GM13976 (cell line): ENCODE measurements around the gene PHKG1.
"Not testable (repeated sequence)": the region's sequence is repeated elsewhere in the genome, so short reads cannot be mapped to it uniquely, and the experiment has no call there.

Experiments used
- DNase-seq: peaks from one replicate; pipeline ENCODE4 v3.0.0; 2012; ENCODE audit warnings: low spot score
- CTCF ChIP-seq: IDR thresholded peaks from 2 replicates; pipeline ENCODE4 v1.5.1; 2012; ENCODE audit warnings: borderline replicate concordance, mild to moderate bottlenecking; ENCODE audit not compliant: insufficient read depth; ENCODE audit errors: extremely low read depth, missing control alignments, control extremely low read depth
- in situ Hi-C: fragments of 300-500 bp; cut with MboI; formaldehyde crosslinking; loops from one replicate; pipeline ENCODE4 v1.12.0; 2022; ENCODE audit warnings: low sequenced_read_pairs, mixed read lengths, inconsistent platforms; ENCODE audit not compliant: unreplicated experiment

The PHKG1 gene

DNA sequence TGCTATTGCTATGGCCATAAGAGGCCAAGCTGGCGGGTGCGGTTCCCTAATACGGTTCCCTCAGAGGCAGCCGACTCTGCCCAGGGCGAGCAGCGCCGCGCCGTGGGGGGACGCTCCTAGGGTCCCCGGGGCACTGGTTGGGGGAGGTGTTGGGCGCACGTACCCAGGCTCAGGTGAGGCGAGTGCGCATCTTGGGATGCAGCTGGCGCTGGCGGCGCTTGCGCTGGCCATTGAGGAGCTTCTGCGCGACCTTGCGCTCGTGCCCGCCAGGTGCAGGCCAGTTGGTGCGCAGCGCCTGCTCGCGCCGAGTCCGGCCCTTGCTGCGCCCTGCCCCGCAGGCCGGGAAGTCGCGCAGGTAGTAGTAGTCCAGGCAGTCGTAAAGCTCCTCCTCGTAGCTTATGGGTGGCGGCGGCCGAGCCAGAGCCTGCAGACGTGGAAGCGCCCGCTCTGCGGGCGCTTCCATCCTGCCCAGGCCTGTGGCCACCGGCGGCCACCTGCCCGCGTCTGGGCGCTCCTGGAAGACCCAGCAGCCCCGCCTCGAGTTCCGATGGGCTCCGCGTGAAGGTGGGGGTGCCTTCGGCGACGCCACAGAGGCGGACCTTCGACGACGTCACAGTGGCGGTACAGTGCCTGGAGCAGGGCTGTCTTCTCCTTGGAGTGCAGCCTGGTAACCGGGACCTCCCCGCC, 23.2 kb upstream of the PHKG1 start, which contains the start of gene NUPR2:
Gene NUPR2, minus strand, starts transcription at position 566 of the 687 bp plus-strand sequence. Its CDS starts 103 bp downstream, at position 463.
- no peak for DNase-seq
- no peak for TF ChIP-seq CTCF
- in situ Hi-C loops: loop anchor here (25.0 kb wide), 1 partner anchor 104 kb away; no protein-coding TSS in a partner anchor

- in situ Hi-C loops: loop anchor here (25.0 kb wide), 1 partner anchor 100 kb away; no protein-coding TSS in a partner anchor
- not testable (repeated sequence) for DNase-seq
These were observed 19.5 kb upstream of the PHKG1 start for GRCh38 chr7:56112244-56112643.

GRCh38 chr7:56110611-56111010, 17.9 kb upstream of the PHKG1 start:
- DNase-seq: no peak
- in situ Hi-C loops: loop anchor here (25.0 kb wide), 1 partner anchor 98 kb away; no protein-coding TSS in a partner anchor
- no peak for TF ChIP-seq CTCF

DNA sequence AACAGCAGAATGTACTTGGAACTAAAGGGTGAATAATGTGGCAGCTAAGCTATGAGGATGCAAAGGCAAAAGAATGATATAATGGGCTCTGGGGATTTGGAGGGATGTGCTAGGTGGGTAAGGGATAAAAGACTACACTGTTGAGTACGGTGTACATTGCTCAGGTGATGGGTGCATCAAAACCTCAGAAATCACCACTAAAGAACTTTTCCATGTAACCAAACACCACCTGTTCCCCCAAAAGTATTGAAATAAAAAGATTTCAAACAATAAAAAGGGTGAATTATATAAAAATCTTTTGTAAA, 15.2 kb upstream of the PHKG1 start:
- no peak for DNase-seq
- no peak for TF ChIP-seq CTCF
- in situ Hi-C loops: loop anchor here (25.0 kb wide), 1 partner anchor 96 kb away; no protein-coding TSS in a partner anchor

DNA sequence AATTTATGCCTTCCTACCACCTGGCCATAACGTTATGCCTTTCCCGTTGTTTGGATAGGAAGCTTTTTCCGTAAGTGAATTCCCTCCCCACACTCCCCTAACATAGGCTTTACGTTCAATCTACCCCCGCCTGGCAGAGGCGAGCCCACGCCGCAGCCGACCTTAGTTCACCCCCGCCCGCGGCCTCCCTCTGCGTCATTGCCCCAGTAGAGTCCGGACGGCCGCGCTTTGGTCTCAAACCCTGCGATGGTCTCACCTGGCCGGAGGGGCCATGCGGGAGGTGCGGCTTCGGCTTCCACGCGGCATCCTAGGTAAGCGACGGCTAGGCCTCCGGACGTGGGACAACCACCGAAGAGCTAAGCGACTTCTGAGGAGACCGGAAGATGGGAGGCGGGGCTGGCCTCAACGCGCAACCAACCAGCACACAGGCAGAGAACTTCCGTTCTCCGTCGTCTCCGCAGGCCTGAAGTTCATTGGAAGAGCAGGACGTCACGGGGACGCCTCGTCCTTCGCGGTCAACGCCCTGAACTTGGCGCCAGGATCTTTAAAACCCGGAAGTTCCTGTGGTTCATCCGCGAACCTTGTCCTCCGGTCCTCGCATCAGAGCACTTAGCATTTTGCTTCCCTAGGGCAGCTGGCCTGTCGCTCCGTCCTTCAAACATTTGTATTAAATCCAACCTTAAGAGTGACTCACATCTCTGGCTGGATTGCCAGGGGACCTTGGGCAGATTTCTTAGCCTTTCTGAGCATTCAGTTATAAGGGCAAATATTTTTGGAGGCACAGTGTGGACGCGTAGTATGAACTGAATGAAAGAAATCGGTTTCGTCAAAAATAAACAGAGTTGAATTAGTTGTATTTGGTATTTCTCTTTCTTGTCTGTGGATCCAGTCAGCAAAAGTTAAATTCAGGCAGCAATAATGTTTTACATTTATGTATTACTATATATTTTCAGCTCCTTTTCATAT, 13.6 kb upstream of the PHKG1 start, which contains the start of gene CHCHD2:
Gene CHCHD2, minus strand, starts transcription at position 369 of the 966 bp plus-strand sequence. Its CDS starts 63 bp downstream, at position 306.
- DNase-seq: peak; percentile 97
- in situ Hi-C loops: loop anchor here (25.0 kb wide), 1 partner anchor 94 kb away; no protein-coding TSS in a partner anchor

DNA sequence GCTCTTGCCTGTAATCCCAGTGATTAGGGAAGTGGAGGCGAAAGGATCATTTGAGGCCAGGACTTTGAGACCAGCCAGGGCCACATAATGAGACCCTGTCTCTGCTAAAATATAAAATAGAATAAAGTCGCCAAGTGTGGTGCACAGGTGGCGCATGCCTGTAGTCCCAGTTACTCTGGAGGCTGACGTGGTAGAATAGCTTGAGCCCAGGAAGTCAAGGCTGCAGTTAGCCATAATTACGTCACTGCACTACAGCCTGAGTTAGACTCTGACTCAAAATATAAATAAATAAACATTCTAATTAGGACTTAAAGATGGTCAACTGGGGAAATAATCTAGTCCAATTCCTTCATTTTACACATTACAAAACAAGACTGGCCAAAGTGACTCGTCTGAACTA, 12.8 kb upstream of the PHKG1 start:
- in situ Hi-C loops: loop anchor here (25.0 kb wide), 1 partner anchor 93 kb away; no protein-coding TSS in a partner anchor
- no peak for TF ChIP-seq CTCF
- no peak for DNase-seq

More for the DNA sequence above, 13.6 kb upstream of the PHKG1 start, which contains the start of gene CHCHD2:
- no peak for TF ChIP-seq CTCF

DNA sequence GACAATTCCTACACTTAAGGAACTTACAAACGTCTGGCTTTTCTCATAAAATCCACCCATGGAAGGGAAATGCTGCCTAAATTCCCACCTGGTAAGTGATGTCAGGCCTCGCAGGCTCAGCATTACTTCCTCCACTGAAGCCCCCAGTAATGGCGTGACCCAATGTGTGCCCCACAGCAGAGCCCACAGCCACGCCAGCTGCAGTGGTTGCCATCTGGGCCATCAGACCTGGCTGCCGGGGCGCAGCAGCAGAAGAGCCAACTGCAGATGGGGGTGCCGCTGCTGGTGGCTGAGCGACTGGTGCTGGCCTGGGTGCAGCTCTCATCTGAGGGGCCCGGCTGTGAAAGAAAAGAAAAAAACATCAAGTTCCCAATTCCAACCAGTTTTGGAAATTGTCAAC, 11.4 kb upstream of the PHKG1 start:
- in situ Hi-C loops: loop anchor here (25.0 kb wide), 1 partner anchor 92 kb away; no protein-coding TSS in a partner anchor

More for the DNA sequence above, 11.4 kb upstream of the PHKG1 start:
- not testable (repeated sequence) for DNase-seq
